GM13977 (cell line): ENCODE measurements around the gene CCNY.

Experiments
- DNase-seq: peaks from one replicate; pipeline ENCODE4 v3.0.0; 2012; ENCODE audit warnings: low spot score
- in situ Hi-C: fragments of 300-500 bp; cut with MboI; formaldehyde crosslinking; loops from one replicate; pipeline ENCODE4 v1.12.0; 2022; ENCODE audit warnings: low sequenced_read_pairs, low pct_unique_long_range_greater_than_20kb, mixed read lengths, inconsistent platforms; ENCODE audit not compliant: unreplicated experiment
- TF ChIP-seq, protein P1 (sequence below): IDR thresholded peaks from 2 replicates; pipeline ENCODE4 v1.5.1; 2012; ENCODE audit warnings: mild to moderate bottlenecking, control low read depth; ENCODE audit not compliant: insufficient read depth; ENCODE audit errors: extremely low read depth, missing control alignments

CCNY gene

DNA sequence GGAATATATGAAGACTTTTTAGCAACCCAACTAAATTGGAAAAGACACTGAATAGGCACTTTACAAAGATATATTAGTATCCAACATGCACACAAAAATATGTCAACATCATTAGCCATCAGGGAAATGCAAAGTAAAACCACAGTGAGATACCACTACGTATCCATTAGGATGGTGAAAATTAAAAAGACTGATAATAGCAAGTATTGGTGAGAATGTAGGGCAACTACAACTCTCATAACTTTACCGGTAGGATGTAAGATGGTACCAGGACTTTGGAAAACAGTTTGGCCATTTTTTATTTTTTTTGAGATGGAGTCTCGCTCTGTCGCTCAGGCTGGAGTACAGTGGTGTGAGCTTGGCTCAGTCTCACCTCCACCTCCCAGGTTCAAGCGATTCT, 13.7 kb upstream of the CCNY start:
- in situ Hi-C loops, result no loop called here
- TF ChIP-seq, protein P1, sequence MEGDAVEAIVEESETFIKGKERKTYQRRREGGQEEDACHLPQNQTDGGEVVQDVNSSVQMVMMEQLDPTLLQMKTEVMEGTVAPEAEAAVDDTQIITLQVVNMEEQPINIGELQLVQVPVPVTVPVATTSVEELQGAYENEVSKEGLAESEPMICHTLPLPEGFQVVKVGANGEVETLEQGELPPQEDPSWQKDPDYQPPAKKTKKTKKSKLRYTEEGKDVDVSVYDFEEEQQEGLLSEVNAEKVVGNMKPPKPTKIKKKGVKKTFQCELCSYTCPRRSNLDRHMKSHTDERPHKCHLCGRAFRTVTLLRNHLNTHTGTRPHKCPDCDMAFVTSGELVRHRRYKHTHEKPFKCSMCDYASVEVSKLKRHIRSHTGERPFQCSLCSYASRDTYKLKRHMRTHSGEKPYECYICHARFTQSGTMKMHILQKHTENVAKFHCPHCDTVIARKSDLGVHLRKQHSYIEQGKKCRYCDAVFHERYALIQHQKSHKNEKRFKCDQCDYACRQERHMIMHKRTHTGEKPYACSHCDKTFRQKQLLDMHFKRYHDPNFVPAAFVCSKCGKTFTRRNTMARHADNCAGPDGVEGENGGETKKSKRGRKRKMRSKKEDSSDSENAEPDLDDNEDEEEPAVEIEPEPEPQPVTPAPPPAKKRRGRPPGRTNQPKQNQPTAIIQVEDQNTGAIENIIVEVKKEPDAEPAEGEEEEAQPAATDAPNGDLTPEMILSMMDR, result no peak
- DNase-seq, result no peak

DNA sequence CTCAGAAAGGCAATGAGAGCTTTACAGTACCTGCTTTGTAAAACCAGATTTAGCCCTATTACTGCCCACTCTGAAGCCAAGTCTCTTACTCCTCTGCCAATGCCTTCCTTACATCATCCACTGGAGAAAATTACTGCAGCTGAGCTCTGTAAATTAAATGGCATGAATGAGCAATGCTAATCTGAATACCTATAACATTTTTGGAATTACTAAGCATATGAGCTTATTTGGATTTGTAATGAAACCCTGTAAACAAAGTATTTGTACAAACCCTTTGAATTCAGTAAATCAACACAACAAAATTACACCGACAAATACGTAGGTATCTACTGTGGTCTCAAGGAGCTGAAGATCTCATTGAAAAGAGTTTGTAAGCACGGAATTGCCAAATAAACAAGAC, 12.1 kb upstream of the CCNY start:
- DNase-seq, result no peak
- in situ Hi-C loops, result no loop called here

DNA sequence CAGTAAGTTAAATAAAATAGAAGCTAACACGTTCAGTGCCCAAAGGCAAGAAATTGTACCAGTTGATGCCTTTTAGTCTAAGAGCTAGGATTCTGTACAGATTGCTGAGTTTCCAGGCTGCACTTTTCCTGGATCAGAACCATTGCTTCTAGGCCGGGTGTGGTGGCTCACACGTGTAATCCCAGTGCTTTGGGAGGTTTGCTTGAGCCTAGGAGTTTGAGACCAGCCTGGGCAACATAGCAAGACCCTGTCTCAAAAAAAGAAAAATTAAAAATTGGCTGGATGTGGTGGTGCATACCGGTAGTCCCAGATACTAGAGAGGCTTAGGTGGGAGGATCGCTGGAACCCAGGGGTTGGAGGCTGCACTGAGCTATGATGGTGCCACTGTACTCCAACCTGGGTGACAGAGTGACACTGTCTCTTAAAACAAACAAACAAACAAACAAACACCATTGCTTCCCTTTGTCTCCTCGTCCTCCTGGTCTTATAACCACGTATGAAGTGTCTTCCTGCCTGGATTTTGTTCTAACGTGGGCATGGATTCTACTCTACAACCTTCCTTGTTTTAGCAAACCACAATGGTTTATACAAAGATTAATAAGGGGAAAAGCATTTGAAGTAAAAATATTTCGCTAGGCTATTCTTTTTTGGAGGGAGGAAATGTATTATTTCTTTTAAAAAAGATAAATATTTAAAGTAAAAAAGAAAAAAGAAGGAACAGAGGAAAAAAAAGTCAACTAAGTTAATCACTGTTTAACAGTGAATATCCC, 9.7 kb upstream of the CCNY start:
- in situ Hi-C loops, result no loop called here
- no peak for DNase-seq
- TF ChIP-seq, protein P1, result no peak

More for the DNA sequence above, 12.1 kb upstream of the CCNY start:
- TF ChIP-seq, protein P1, result no peak

DNA sequence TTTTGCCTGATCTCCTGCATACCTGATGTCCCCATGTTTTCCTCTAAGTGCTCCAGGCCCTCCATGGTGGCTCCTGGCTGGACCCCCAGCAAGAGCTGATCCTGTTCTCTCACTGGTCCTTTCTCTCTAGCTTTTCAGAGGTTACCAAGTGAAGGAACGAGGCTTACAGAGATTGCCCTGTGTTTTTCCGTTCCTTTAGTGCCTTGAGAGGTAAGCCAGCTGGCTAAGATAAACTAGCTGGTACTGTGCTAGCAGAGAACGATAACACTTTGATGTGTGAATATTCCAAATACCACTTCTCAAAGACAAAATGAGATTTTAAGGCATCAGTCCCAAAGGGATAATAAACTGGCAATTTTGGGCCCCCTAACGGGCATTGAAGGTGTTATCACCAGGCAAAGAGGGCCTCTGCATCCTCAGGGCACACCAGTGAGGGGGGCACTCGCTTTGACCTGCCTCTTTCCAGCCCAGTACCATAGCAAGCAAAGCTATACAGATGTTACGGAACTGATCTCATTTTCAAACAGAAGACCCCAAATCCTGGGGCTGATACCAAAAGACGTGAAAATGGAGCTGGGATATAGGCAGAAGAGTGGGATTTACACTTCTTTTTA, 8.4 kb upstream of the CCNY start:
- no peak for DNase-seq
- in situ Hi-C loops, result no loop called here
- TF ChIP-seq, protein P1, result no peak

DNA sequence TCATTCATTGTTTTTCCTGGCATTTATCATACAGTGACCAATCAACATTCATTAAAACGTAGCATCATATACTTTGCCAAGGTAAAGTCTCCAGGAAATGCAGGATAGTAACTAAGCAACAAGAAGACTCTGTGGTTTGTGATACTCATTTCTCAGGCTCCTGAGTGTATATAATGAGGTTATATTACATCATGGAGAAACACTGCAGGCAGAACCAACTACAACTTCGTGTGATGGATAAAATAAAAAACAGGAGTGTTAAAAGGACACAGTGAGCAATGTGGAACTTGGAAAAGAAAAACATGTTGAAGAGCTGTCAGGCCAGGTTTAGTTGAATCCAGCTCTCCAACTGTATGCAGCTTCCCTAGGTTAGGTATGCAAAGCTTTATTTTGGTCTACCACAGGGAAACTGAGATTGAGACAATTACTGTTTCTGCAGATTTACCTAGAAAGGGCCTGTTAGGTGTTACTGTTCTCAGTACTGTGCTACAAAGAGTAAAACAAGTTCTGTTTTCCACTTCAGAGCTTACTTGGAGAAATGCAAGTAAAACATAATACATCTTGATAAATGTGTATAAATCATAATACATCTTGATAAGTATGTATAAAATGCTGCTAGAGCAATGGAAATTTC, 7.8 kb upstream of the CCNY start:
- no peak for DNase-seq
- TF ChIP-seq, protein P1, result no peak
- in situ Hi-C loops, result no loop called here

DNA sequence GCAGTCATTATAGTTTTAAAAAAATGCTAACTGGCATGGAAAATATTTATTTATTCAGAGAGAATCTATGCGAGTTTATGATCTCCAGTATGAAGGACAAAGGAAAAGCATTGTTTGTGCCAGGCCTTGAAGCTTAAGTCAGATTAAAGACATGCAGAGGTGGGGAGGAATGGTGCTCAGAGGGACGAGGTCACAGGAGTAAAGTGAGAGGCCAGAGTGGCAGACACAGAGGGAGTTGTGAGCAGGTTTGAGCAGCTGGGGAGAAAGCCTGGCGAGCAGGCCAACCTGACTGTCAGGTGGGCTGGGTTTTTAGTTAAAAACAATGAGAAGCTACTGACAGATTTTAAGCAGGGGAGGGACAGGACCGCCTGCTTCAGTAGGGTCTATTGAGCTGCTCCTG, 6.8 kb upstream of the CCNY start:
- in situ Hi-C loops, result no loop called here
- DNase-seq, result no peak
- TF ChIP-seq, protein P1, result no peak
